ENCODE results near the gene PRKAR2B.

Gene PRKAR2B

DNA sequence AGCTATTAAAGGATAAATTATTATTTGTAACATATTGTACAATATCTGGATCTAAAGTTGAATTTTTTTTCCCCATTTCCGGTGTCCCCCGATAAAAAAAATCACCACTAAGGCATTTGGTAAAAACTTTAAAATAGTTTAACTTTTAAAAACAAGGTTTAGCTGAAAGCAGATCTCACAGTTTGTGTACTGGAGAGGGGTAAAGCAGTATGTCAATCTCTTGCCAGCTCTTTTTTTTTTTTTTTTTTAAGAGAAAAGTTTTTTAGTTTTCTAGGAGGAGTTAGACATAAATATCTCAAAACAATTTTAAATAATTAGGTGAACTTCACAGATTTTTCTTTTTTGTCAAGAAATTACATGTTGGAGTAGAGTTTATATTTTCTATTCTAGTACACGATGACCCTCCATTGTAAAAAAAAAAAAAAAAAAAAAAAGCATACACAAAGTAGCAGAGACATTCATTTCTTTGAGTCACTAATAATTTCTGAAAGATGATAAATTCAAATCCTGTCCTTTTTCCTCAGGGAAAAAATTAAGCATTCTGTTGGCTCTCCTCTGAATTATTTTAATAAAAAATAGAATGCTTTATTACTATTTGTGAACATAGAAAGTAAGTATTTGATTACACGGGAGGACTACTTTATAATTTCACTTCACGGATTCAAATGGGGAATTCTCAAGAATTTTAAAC lies 122.4 kb downstream of the PRKAR2B start:
- DNase-seq = no peak

GRCh38 chr7:107167483-107168232 lies 123.2 kb downstream of the PRKAR2B start:
- peak; percentile 89 for DNase-seq

DNA sequence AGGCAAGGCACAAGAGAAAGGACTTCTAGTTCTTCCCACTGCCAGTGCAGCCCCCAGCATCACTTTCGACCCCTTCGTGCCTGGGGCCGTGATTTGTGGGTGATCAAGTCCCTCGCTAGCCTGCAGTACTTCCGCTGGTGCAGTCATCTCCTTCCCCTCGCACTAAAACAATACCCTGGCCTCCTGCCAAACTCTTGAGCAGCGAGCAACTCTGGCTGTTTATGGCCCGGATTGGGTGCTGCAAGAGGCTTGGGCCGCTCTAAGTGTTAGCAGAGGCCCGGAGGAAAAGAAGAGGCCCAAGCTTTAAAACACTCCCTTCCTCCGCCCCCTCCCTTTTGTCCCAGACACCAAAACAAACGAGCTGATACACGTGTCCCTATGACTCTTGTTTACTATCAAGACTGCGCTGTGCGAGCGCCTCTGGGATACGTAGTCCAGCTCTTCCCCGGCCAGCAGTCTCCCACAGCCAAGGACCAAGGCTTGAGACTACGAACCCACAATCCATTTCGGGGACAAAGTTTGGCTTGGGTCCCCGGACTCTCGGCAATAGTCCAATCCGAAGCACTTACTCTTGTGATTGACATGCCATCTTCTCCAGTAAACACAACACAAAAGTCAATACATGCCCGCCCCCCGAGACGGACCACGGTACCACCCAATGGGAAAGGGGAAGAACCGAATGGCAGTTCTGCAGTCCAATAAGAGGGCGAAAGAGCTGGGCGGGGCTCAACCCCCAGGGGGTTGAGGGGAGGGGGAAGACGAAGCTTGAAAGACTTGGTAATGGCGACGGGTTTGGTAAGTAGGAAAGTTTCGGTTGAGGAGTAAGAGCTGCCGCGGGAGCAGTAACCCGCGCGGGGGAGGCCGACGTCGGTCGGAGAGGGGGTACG lies 124.0 kb downstream of the PRKAR2B start, which contains the start of gene HBP1:
Gene HBP1, plus strand, starts transcription at position 771 of the 887 bp plus-strand sequence. CDS start 10,891 bp downstream, outside the sequence.
- DNase-seq = peak; percentile 100

DNA sequence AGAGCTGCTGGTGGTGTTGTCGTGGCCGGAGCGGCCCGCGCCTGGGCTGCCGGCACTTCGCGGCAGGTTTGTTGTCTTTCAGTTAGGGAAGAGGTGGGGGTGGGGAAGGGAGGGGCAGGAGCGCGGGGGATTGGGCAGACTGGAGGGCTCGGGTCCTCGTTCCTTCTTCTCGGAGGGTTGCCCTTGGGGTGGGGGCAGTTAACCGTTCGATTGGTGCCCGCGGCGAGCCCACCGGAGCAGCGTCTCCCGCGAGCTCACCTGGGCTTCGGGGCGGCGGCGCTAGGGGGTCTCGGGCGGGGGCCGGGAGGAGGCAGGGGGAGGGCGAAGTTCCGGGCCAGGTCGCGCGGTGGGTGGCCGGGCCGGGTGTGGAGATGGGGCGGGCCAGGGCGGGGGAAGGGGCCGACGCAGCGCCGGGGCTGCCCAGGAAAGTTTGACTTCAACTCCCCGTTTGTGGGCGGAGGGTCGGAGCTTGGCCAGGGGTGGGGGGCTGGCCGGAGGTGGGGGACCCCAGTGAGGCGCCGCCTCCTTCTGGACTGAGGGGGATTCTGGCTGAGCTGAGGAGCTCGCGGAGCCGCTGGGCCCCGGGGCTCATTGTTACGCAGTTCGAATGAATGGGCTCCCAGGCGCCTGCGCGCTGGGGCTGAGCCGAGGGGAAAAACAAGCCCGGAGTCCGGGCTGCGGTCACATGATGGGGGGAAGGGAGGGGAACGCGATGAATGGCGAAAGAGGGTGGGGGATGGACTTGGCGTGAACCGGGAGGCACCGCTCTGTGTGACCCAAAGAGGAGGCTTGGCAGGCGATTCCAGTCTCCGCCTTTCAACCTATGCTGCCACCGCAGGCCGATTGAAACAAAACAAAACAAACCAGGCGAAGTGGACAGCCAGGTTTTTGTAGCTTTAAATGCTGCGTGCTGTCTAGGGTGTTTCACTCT lies 124.9 kb downstream of the PRKAR2B start:
- DNase-seq = peak; percentile 95

DNA sequence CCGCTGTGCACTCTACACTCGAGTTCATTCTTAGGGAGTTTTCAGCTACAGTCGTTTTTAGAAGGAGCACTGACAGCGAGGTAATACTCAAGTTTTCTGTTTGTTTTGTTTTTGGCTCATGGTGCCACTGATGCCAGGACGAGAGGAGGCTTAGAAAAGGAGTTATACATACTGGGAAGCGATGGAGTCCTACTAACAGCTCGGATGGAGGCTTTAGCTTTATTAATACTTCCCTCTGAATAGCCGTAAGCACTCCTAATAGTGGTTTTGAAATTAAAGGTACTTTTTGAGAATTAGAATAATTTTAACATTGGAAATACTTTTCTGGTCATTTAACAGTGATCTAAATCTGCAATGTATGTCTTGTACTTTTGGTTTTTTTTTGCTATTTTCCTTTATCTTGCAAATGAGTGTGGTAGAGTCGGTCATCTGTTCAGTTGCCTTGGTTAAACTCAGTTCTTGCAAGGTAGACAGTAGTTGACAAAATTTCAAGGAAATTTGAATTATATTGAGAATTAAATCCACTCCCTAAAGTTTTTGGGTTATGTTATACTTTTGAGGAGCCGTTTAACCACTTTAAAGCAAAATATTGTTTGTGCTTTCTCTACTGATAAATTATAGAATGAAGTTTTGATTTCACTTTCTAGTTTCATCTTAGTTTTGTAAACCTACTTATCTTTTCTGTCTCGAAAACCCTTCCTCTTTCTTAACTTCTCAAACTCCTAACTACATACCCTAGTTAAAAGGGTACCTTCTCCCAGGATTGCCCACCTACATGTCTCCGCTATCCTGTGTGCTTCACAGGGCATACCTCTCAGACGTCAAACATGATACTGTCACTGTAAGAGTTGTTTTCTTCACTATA lies 125.8 kb downstream of the PRKAR2B start:
- no peak for DNase-seq

DNA sequence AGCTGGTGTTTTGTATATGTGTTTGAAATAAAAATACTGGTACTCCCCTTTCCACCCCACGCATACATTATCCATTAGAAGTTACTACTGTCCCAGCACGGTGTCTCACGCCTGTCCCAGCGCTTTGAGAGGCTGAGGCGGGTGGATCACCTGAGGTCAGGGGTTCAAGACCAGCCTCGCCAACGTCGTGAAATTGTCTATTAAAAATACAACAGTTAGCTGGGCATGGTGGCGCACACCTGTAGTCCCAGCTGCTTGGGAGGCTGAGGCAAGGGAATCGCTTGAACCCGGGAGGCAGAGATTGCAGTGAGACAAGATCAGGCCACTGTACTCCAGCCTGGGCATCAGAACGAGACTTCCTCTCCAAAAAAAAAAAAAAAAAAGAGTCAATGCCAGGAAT lies 127.0 kb downstream of the PRKAR2B start:
- DNase-seq = no peak

DNA sequence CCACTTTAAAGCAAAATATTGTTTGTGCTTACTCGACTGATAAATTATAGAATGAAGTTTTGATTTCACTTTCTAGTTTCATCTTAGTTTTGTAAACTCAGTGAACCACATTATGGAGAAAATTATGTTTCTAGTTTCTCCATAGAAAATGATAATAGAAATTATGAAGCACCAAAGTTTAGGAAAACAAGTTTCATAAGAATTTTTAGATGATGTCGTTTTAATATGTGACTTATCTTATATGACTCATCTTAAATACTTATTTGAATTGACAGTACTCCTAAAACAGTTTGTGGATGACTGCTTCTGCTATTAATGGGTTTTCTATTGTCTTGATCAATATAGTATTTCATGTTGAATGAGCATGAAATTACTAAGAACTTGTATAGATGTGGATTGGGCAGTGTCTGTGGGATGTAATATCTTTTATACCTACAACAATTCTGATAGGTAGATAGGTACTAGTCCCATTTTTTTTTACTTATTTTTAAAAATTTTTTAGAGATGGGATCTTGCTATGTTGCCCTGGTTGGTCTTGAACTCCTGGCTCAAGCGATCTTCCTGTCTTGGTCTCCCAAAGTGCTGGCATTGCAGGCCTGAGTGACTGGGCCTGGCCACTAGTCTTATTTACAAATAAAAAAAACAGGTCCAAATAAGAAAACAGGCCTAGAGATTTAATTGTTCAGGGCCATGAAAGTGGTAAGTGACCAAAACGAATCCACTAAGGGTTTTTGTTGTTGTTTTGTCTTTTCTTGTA lies 127.9 kb downstream of the PRKAR2B start:
- no peak for DNase-seq

- DNase-seq = no peak
These were observed 128.7 kb downstream of the PRKAR2B start for GRCh38 chr7:107173191-107173590.

DNA sequence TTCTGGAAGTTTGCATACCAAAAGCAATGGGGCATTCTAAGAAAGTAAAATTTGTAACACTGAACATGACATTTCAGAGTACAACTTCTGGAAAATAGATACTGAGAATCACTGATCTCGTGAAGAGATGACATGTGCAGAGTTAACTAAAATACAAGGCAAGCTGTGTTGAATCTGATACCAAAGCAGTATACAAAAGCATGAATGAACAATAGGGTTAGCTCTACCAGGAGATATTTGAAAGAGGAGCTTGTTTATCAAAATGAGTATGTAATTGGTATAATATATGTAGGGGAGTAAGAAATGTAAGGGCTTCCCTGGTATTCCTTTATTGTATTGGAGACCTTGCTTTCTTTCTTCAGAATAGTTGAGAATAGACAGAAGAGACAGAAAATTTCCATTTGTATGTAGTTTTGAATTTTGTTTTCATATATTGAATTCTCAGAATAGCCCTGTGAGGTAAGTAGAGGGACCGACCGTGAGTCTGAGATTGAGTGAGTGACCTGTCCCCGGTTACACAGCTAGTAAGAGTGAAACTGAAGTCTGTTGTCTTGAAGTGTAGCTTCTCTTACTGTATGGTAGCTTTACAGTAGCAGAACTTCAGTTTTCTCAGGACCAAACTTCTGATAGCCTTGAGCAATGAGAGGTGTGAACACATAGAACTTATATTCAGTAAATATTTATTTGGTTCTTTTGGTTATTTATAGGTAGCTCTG lies 129.3 kb downstream of the PRKAR2B start:
- no peak for DNase-seq

DNA sequence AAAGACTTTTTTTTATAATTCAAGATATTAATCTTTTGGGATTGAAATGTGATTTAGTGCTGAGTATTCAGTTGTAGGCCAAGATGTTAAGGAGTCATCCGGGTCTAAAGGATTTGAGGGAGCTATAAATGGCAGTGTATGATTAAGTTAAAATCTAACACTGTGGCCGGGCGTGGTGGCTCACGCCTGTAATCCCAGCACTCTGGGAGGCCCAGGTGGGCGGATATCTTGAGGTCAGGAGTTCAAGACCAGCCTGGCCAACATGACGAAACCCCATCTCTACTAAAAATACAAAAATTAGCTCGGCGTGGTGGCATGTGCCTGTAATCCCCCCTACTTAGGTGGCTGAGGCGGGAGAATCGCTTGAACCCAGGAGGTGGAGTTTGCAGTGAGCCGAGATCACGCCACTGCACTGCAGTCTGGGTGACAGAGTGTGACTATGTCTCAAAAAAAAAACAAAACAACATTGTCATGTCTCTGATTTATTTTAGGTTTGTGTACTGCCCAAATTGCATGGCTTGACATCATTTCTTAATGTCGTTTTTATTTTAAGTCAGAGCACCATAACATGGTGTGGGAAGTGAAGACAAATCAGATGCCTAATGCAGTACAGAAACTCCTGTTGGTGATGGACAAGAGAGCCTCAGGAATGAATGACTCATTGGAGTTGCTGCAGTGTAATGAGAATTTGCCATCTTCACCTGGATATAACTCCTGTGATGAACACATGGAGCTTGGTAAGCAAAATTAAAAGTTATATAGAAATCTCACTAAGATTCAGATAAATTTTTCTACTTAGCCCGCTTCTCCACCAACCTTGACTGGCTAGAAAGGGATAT lies 135.0 kb downstream of the PRKAR2B start:
- DNase-seq = peak; percentile 44

- DNase-seq = peak; percentile 75
These were observed 135.9 kb downstream of the PRKAR2B start for GRCh38 chr7:107180378-107180777.

DNA sequence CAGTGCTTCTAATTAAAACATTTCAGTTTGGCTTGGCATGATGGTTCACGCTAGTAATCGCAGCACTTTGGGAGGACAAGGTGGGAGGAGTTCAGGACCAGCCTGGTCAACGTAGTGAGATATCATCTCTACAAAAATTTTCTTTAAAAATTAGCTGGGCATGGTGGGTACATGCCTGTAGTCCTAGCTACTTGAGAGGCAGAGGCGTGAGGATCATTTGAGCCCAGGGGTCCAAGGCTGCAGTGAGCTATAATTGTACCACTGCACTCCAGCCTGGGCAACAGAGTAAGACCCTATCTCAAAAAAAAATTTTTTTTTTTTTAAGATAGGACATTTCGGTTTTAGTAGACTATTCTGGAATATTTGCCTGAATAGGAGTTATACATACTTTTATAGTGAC lies 136.7 kb downstream of the PRKAR2B start:
- DNase-seq = no peak

DNA sequence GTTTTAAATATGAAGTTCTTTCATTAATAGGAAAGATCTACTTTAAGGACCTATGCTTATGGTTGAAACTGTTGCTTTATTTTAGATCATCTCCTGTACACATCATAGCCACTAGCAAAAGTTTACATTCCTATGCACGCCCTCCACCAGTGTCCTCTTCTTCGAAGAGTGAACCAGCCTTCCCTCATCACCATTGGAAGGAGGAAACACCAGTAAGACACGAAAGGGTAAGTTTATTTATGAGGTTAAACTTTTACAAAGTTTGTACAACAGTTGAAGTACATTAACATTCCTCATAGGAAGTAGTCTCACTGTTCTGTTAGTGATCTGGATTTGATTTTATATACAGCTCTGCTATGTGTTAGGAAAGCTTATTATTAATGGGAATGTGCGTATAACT lies 141.2 kb downstream of the PRKAR2B start:
- no peak for DNase-seq

DNA sequence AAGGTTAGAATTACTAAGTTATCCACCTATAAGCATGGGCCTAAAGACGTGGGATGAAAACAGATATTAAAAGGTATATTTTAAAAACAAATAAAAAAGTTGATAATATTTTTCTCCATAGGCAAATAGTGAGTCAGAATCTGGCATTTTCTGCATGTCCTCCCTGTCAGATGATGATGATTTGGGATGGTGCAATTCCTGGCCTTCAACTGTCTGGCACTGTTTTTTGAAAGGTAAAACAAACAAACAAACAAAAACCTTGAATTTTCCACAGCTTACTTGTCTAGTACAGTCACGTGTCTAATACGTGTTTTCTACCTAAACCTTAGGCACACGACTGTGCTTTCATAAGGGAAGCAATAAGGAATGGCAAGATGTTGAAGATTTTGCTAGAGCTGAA lies 141.7 kb downstream of the PRKAR2B start:
- DNase-seq = no peak

- DNase-seq = no peak
These were observed 143.3 kb downstream of the PRKAR2B start for GRCh38 chr7:107187774-107188173.

GRCh38 chr7:107190090-107190489 lies 145.6 kb downstream of the PRKAR2B start:
- DNase-seq = no peak

DNA sequence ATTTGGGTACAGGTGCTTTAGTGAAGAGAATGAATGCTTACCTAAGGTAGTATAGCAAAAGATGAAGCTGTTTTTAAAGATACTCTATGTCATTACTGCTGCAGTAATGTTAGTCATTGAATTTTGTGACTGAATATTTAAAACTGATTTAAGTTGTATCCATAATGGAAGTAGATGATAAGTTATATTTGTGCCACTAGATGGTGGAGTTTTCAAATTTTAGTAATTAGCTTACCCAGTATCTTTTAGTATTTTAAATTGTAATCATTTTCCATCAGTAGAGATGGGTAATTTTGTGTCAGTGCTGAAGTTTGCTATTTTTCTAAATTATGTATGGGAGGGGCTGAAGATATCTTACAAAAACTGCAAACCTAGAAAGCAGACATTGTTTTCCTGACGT lies 149.5 kb downstream of the PRKAR2B start:
- no peak for DNase-seq

DNA sequence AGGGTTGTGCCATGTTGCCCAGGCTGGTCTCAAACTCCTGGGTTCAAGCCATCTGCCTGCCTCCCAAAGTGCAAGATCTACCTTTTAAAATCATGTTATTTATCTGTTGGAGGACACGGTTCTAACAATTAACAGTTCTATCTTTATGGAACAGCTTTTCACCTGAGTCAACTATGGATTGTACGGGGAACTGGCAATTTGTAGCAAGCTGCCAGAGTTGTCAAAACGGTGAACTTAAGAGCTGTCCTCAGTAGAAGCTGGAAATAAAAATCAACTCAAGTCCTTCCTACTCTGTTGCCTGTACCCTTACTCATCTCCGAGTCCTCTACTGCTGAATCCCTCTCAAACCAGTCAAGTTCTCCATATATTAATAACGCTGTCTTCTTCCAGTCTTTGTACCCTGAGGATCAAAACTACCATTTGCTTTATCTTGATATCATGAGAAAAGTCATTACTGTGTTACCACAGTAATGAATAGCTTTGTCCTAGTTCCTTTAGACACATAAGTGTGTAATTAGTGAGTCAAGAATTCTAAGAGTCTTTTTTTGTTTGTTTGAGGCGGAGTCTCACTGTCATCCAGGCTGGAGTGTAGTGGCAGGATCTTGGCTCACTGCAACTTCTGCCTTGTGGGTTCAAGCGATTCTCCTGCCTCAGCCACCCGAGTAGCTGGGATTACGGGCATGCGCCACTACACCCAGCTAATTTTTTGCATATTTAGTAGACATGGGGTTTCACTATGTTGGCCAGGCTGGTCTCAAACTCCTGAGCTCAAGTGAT lies 152.5 kb downstream of the PRKAR2B start:
- DNase-seq = no peak
